ENCODE results near the gene LPIN3.

LPIN3 gene

GRCh38 chr20:41300383-41300782, 40.2 kb upstream of the LPIN3 start:
- Histone ChIP-seq H3K4me3 (ENCODE audit: low read depth in 1 of 2, low read length in 2 of 2) (no peak overlapping the region), H4K20me1 (ENCODE audit: insufficient read depth, low read length) (peaks cover 8% of the 10 kb centered on the region; the same call in 1 of the 2 replicates), H2AFZ (ENCODE audit: low read depth, low read length) (no peak overlapping the region), H3K79me2 (ENCODE audit: insufficient read depth, low read length) (peaks cover 6% of the 10 kb centered on the region; the same call in 1 of the 2 replicates), H3K27me3 (ENCODE audit: insufficient read depth, low read length, poor library complexity) (no peaks in the 10 kb centered on the region), H3K27ac (ENCODE audit: low read length) (no peak overlapping the region), H3K9me3 (ENCODE audit: insufficient read depth, low read length, severe bottlenecking) (no peaks in the 10 kb centered on the region), H3K9ac (ENCODE audit: low read depth, low read length) (no peak overlapping the region), H3K4me2 (ENCODE audit: insufficient read depth, low read length) (no peak overlapping the region), H3K36me3 (ENCODE audit: insufficient read depth, low read length) (no peaks in the 10 kb centered on the region), H3K4me1 (ENCODE audit: insufficient read depth, low read length) (no peaks in the 10 kb centered on the region)
- TF ChIP-seq EZH2 (IDR thresholded peaks at IDR 0.05; ENCODE audit: borderline replicate concordance, low read depth, low read length, severe bottlenecking) (no peak), CTCF (IDR thresholded peaks at IDR 0.05; ENCODE audit: borderline replicate concordance, extremely low read depth, low read length, poor library complexity, severe bottlenecking) (no peak)
- ATAC-seq (ENCODE audit: insufficient read depth, low read depth): no peak
- no peak for DNase-seq

GRCh38 chr20:41300886-41301285, 39.7 kb upstream of the LPIN3 start:
- Histone ChIP-seq H3K4me1 (ENCODE audit: insufficient read depth, low read length) (no peaks in the 10 kb centered on the region), H3K9ac (ENCODE audit: low read depth, low read length) (no peak overlapping the region), H3K79me2 (ENCODE audit: insufficient read depth, low read length) (peaks cover 6% of the 10 kb centered on the region; the same call in 1 of the 2 replicates), H3K27me3 (ENCODE audit: insufficient read depth, low read length, poor library complexity) (no peaks in the 10 kb centered on the region), H4K20me1 (ENCODE audit: insufficient read depth, low read length) (peaks cover 8% of the 10 kb centered on the region; the same call in 1 of the 2 replicates), H3K9me3 (ENCODE audit: insufficient read depth, low read length, severe bottlenecking) (no peaks in the 10 kb centered on the region), H3K27ac (ENCODE audit: low read length) (no peak overlapping the region), H3K36me3 (ENCODE audit: insufficient read depth, low read length) (no peaks in the 10 kb centered on the region), H3K4me3 (ENCODE audit: low read depth in 1 of 2, low read length in 2 of 2) (no peak overlapping the region), H3K4me2 (ENCODE audit: insufficient read depth, low read length) (no peak overlapping the region), H2AFZ (ENCODE audit: low read depth, low read length) (no peak overlapping the region)
- ATAC-seq (ENCODE audit: insufficient read depth, low read depth): no peak
- DNase-seq: no peak
- TF ChIP-seq EZH2 (IDR thresholded peaks at IDR 0.05; ENCODE audit: borderline replicate concordance, low read depth, low read length, severe bottlenecking): no peak
- TF ChIP-seq CTCF (IDR thresholded peaks at IDR 0.05; ENCODE audit: borderline replicate concordance, extremely low read depth, low read length, poor library complexity, severe bottlenecking): no peak

- H3K4me3 ChIP-seq (ENCODE audit: low read depth in 1 of 2, low read length in 2 of 2): no peak overlapping the region
- no peak overlapping the region for H2AFZ ChIP-seq (ENCODE audit: low read depth, low read length)
- H3K79me2 ChIP-seq (ENCODE audit: insufficient read depth, low read length): peaks cover 8% of the 10 kb centered on the region; the same call in 1 of the 2 replicates
- H3K4me1 ChIP-seq (ENCODE audit: insufficient read depth, low read length): no peaks in the 10 kb centered on the region
- no peak overlapping the region for H3K4me2 ChIP-seq (ENCODE audit: insufficient read depth, low read length)
- no peak for DNase-seq
- H3K36me3 ChIP-seq (ENCODE audit: insufficient read depth, low read length): no peaks in the 10 kb centered on the region
- no peak overlapping the region for H3K9ac ChIP-seq (ENCODE audit: low read depth, low read length)
- H4K20me1 ChIP-seq (ENCODE audit: insufficient read depth, low read length): peaks cover 6% of the 10 kb centered on the region; the same call in 1 of the 2 replicates
- no peak; the same call in 2 of the 3 replicates for ATAC-seq (ENCODE audit: insufficient read depth, low read depth)
- no peaks in the 10 kb centered on the region for H3K27me3 ChIP-seq (ENCODE audit: insufficient read depth, low read length, poor library complexity)
- no peaks in the 10 kb centered on the region for H3K9me3 ChIP-seq (ENCODE audit: insufficient read depth, low read length, severe bottlenecking)
- TF ChIP-seq CTCF (IDR thresholded peaks at IDR 0.05; ENCODE audit: borderline replicate concordance, extremely low read depth, low read length, poor library complexity, severe bottlenecking): no peak
- TF ChIP-seq EZH2 (IDR thresholded peaks at IDR 0.05; ENCODE audit: borderline replicate concordance, low read depth, low read length, severe bottlenecking): no peak
- no peak overlapping the region for H3K27ac ChIP-seq (ENCODE audit: low read length)
Observed at GRCh38 chr20:41304002-41304401, 36.6 kb upstream of the LPIN3 start.

Data from DND-41 (cell line).